T-cell (primary cell): ENCODE data around the gene RUFY2. TPM values are rescaled to one million over a fixed set of nuclear protein-coding genes. Genes with fewer than 3 reads are reported as not detected.
"Not testable (repeated sequence)": the region's sequence is repeated elsewhere in the genome, so short reads cannot be mapped to it uniquely, and the experiment has no call there.

Experiments used
- ATAC-seq, 4 experiments: fragments of 200-7000 bp in 3 of 4; fragments of 150-1000 bp in 1 of 4; cut with Tn5 transposase; replicated peaks in 1 of 4; 1 replicate in 3 of 4; 2 replicates in 1 of 4; pipeline ENCODE4 v1.10.0; 2021; ENCODE audit warnings: moderate library complexity in 3 of 4, mild to moderate bottlenecking in 2 of 4, moderate number of reproducible peaks in 1 of 4
- CTCF ChIA-PET, 2 donors: fragments of 300-600 bp; sonication (Branson Sonifier 250); formaldehyde crosslinking; loops; one replicate each; lab custom pipeline; 2022; ENCODE audit warnings: antibody characterized with exemption in 2 of 2; lab: Charles Lee
- POLR2A ChIA-PET, 2 donors: fragments of 300-600 bp; sonication (Branson Sonifier 250); formaldehyde crosslinking; loops; one replicate each; lab custom pipeline; 2022; ENCODE audit warnings: antibody characterized with exemption in 2 of 2; lab: Charles Lee
- DNase-seq, 35 experiments: peaks; one replicate each; pipeline versions ENCODE4 v3.0.0 to v3.0.0-alpha.2; 2013 to 2023
- H3K27ac ChIP-seq: one replicate; pipeline ENCODE4 v1.5.1; 2013; ENCODE audit warnings: low read length
- H3K27me3 ChIP-seq, 2 experiments: replicated peaks in 1 of 2; 1 replicate in 1 of 2; 2 replicates in 1 of 2; pipeline versions ENCODE4 v1.6.1 to v1.7.0; 2013; ENCODE audit warnings: low read length in 1 of 2, mixed read lengths in 1 of 2; ENCODE audit not compliant: control insufficient read depth in 2 of 2, insufficient read depth in 2 of 2; ENCODE audit errors: extremely low read depth in 1 of 2
- H3K36me3 ChIP-seq, 2 donors: 1 replicate in 1 of 2; 2 replicates in 1 of 2; pipeline versions ENCODE4 v1.6.1 to v1.7.0; 2013; ENCODE audit warnings: low read length in 1 of 2; ENCODE audit not compliant: control insufficient read depth in 2 of 2, insufficient read depth in 1 of 2; ENCODE audit errors: extremely low read depth in 1 of 2
- H3K4me1 ChIP-seq, 2 experiments: 1 replicate in 1 of 2; 2 replicates in 1 of 2; pipeline versions ENCODE4 v1.6.1 to v1.7.0; 2013; ENCODE audit warnings: low read length in 2 of 2, mixed read lengths in 1 of 2; ENCODE audit not compliant: insufficient read depth in 2 of 2, control insufficient read depth in 1 of 2; ENCODE audit errors: extremely low read depth in 1 of 2
- H3K4me3 ChIP-seq, 2 donors: 1 replicate in 1 of 2; 2 replicates in 1 of 2; pipeline versions ENCODE4 v1.5.1 to v1.7.0; 2013; ENCODE audit warnings: mild to moderate bottlenecking in 2 of 2, low read length in 1 of 2, moderate library complexity in 1 of 2; ENCODE audit not compliant: control insufficient read depth in 1 of 2; ENCODE audit errors: extremely low read depth in 1 of 2
- H3K9me3 ChIP-seq: 2 replicates; pipeline ENCODE4 v1.7.0; 2013
- H3K27ac Mint-ChIP-seq, 2 donors: one replicate each; pipeline ENCODE4 v1.8.0; 2020 to 2021; ENCODE audit warnings: mild to moderate bottlenecking in 2 of 2, mixed read lengths in 2 of 2
- H3K27me3 Mint-ChIP-seq, 2 donors: one replicate each; pipeline ENCODE4 v1.8.0; 2021 to 2022; ENCODE audit warnings: mixed read lengths in 2 of 2
- H3K36me3 Mint-ChIP-seq: one replicate; pipeline ENCODE4 v1.8.0; 2021; ENCODE audit warnings: mixed read lengths
- H3K4me1 Mint-ChIP-seq, 3 donors: one replicate each; pipeline ENCODE4 v1.8.0; 2020 to 2022; ENCODE audit warnings: mixed read lengths in 3 of 3, mild to moderate bottlenecking in 1 of 3
- H3K4me3 Mint-ChIP-seq, 3 donors: one replicate each; pipeline ENCODE4 v1.8.0; 2020 to 2022; ENCODE audit warnings: mild to moderate bottlenecking in 3 of 3, mixed read lengths in 3 of 3, moderate library complexity in 3 of 3
- H3K9me3 Mint-ChIP-seq, 3 donors: one replicate each; pipeline ENCODE4 v1.8.0; 2020 to 2022; ENCODE audit warnings: mixed read lengths in 3 of 3
- WGBS: methylation state at CpG from one replicate; pipeline ENCODE4 v1.1.5; 2013; ENCODE audit warnings: missing lambda C conversion rate; ENCODE audit not compliant: insufficient coverage; 5-methylcytosine and 5-hydroxymethylcytosine counted together
- total RNA-seq, 35 experiments: library from RNA in 6 of 35; stranded (reverse) in 6 of 35; fragments of 120-200 nt in 1 of 35; gene quantifications; one replicate each; pipeline versions ENCODE4 v1.2.1 to v1.2.4 and lab custom pipeline; 2013 to 2026

RUFY2 gene, protein sequence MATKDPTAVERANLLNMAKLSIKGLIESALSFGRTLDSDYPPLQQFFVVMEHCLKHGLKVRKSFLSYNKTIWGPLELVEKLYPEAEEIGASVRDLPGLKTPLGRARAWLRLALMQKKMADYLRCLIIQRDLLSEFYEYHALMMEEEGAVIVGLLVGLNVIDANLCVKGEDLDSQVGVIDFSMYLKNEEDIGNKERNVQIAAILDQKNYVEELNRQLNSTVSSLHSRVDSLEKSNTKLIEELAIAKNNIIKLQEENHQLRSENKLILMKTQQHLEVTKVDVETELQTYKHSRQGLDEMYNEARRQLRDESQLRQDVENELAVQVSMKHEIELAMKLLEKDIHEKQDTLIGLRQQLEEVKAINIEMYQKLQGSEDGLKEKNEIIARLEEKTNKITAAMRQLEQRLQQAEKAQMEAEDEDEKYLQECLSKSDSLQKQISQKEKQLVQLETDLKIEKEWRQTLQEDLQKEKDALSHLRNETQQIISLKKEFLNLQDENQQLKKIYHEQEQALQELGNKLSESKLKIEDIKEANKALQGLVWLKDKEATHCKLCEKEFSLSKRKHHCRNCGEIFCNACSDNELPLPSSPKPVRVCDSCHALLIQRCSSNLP
- total RNA-seq (10 to 100 TPM; 15.2 to 25.7 (median 20.3) TPM), total RNA-seq (lab: John Stamatoyannopoulos, UW) (10.9 to 41.6 (median 18.9) reads per million in 29 experiments)
- 21.6 TPM for total RNA-seq (2013)

- peaks cover 8 to 10% of the 10 kb centered on the region in 2 experiments for H3K4me1 ChIP-seq
- ATAC-seq (peak; percentile 95 to 97 (median 96)), DNase-seq (peak; percentile 43 to 85 (median 66))
- H3K36me3 ChIP-seq, result no peaks in the 10 kb centered on the region
- H3K36me3 Mint-ChIP-seq, result no peaks in the 10 kb centered on the region
- WGBS, result under 1% methylated on average over 76 of the region's 79 CpGs
- ChIA-PET POLR2A (interaction anchor here in 1 of 2 donors (0.6 kb wide), 2 partner anchors 445 to 549 kb away, joined by 3 to 5 read pairs; partner anchors contain the start of gene DDX21), CTCF (interaction anchor here (0.6 to 0.7 kb wide), 5 partner anchors 8 to 522 kb away, joined by 3 to 4 read pairs (median 3); no protein-coding TSS in a partner anchor)
- peak within 1 kb of the TSS; percentile 61 to 82 for H3K27ac Mint-ChIP-seq
- H3K27ac ChIP-seq, result peak within 1 kb of the TSS; percentile 26
- H3K4me1 Mint-ChIP-seq, result peaks cover 18 to 25% (median 23%) of the 10 kb centered on the region in 3 donors
- H3K9me3 ChIP-seq, result no peaks in the 10 kb centered on the region
- H3K4me3 Mint-ChIP-seq, result peak within 1 kb of the TSS; percentile 86 to 90 (median 87)
- no peaks in the 10 kb centered on the region for H3K27me3 Mint-ChIP-seq
- H3K27me3 ChIP-seq, result no peaks in the 10 kb centered on the region
- H3K4me3 ChIP-seq, result peak within 1 kb of the TSS; percentile 89 to 98
- H3K9me3 Mint-ChIP-seq, result no peaks in the 10 kb centered on the region
Observed at GRCh38 chr10:68406815-68407548, at the start of gene RUFY2. TSS of gene RUFY2 (minus strand) at chr10:68407277. CDS start at chr10:68407189, 88 bp downstream.

DNA sequence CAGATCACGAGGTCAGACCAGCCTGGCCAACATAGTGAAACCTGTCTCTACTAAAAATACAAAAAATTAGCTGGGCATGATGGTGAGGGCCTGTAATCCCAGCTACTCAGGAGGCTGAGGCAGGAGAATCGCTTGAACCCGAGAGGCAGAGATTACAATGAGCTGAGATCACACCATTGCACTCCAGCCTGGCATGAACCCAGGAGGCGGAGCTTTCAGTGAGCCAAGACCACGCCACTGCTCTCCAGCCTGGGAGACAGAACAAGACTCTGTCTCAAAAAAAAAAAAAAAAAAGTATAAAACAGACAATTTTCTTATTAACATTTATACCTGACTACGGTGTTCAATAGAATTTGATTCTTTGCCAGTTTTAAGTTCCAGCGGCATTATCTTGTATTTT is 42.6 kb upstream of the RUFY2 start:
- WGBS, result 100% methylated on average over 1 of the region's 7 CpGs
- H3K4me3 ChIP-seq, H3K27ac ChIP-seq, H3K27ac Mint-ChIP-seq, POLR2A ChIA-PET, H3K27me3 Mint-ChIP-seq, H3K9me3 ChIP-seq, H3K4me1 ChIP-seq, H3K36me3 Mint-ChIP-seq, H3K4me3 Mint-ChIP-seq, H3K36me3 ChIP-seq, H3K9me3 Mint-ChIP-seq, H3K27me3 ChIP-seq, H3K4me1 Mint-ChIP-seq, DNase-seq, ATAC-seq: not testable (repeated sequence)
- CTCF ChIA-PET, result interaction anchor here in 1 of 2 donors (0.6 kb wide), 1 partner anchor 74 kb away, joined by 5 read pairs; no protein-coding TSS in a partner anchor

DNA sequence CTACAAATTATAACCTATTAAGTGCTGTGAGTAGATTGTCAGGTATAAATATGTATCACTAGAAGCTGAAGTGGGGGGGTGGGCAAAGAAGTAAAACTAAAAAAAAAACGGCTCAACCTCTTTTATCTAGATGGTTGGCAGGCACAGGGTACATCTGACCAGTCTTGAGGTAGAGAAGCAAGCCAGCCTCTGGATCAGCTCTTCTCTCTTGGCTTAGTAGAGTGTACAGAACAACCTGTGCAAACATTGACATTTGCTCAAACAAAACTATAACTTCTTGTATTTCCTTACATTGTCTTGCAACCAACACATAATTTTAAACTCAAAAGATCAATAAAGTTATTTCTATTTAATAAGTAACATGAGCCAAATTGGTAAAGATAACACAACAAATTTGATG is 39.1 kb upstream of the RUFY2 start:
- Mint-ChIP-seq H3K9me3 (no peaks in the 10 kb centered on the region), H3K27ac (no peak overlapping the region), H3K27me3 (no peaks in the 10 kb centered on the region), H3K4me3 (no peak overlapping the region), H3K36me3 (peaks cover 4% of the 10 kb centered on the region), H3K4me1 (no peaks in the 10 kb centered on the region)
- H3K27ac ChIP-seq, result no peak overlapping the region
- WGBS, result 100% methylated on average over 1 of the region's 1 CpG
- POLR2A ChIA-PET, result interaction anchor here in 1 of 2 donors (0.5 to 0.6 kb wide), 2 partner anchors 15 to 266 kb away, joined by 4 to 12 read pairs; no protein-coding TSS in a partner anchor
- H3K4me3 ChIP-seq, result no peak overlapping the region
- ATAC-seq (no peak), DNase-seq (no peak)
- H3K9me3 ChIP-seq, result no peaks in the 10 kb centered on the region
- H3K4me1 ChIP-seq, result no peaks in the 10 kb centered on the region
- peaks cover 0 to 4% of the 10 kb centered on the region in 2 donors for H3K36me3 ChIP-seq
- CTCF ChIA-PET, result interaction anchor here in 1 of 2 donors (0.6 kb wide), 1 partner anchor 1776 kb away, joined by 3 read pairs; no protein-coding TSS in a partner anchor
- H3K27me3 ChIP-seq, result no peaks in the 10 kb centered on the region

GRCh38 chr10:68442971-68443370 is 35.9 kb upstream of the RUFY2 start:
- no peaks in the 10 kb centered on the region for H3K9me3 ChIP-seq
- DNase-seq (no peak), ATAC-seq (no peak)
- Mint-ChIP-seq H3K27ac (no peak overlapping the region), H3K36me3 (no peaks in the 10 kb centered on the region), H3K27me3 (no peaks in the 10 kb centered on the region), H3K9me3 (no peaks in the 10 kb centered on the region), H3K4me1 (no peaks in the 10 kb centered on the region), H3K4me3 (no peak overlapping the region)
- no peak overlapping the region for H3K4me3 ChIP-seq
- no peaks in the 10 kb centered on the region for H3K27me3 ChIP-seq
- POLR2A ChIA-PET, result no interaction called here
- CTCF ChIA-PET, result no interaction called here
- no peaks in the 10 kb centered on the region for H3K4me1 ChIP-seq
- no peaks in the 10 kb centered on the region for H3K36me3 ChIP-seq
- 100% methylated on average over 2 of the region's 2 CpGs for WGBS
- H3K27ac ChIP-seq, result no peak overlapping the region

DNA sequence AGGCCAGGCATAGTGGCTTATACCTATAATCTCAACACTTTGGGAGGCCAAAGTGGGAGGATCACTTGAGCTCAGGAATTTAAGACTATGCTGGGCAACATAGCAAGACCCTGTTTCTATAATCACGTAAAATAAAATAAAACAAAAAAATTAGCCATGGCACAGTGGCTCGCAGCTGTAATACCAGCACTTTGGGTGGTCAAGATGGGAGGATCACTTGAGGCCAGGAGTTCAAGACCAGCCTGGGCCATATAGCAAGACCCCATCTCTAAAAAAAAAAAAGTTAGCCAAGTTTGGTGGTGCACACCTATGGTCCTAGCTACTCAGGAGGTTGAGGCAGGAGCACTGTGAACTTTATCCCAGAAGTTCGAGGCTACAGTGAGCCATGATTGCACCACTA is 33.8 kb upstream of the RUFY2 start:
- Histone ChIP-seq H3K27ac (no peak overlapping the region), H3K9me3 (no peaks in the 10 kb centered on the region), H3K4me1 (no peaks in the 10 kb centered on the region), H3K27me3 (no peaks in the 10 kb centered on the region), H3K4me3 (no peak overlapping the region), H3K36me3 (no peaks in the 10 kb centered on the region)
- no peak for ATAC-seq
- H3K4me3 Mint-ChIP-seq, result no peak overlapping the region
- 100% methylated on average over 1 of the region's 3 CpGs for WGBS
- ChIA-PET POLR2A (interaction anchor here in 1 of 2 donors (0.6 kb wide), 1 partner anchor 28 kb away, joined by 3 read pairs; no protein-coding TSS in a partner anchor), CTCF (no interaction called here)
- H3K27me3 Mint-ChIP-seq, result no peaks in the 10 kb centered on the region
- no peaks in the 10 kb centered on the region for H3K9me3 Mint-ChIP-seq
- DNase-seq, result no peak
- H3K4me1 Mint-ChIP-seq, result no peaks in the 10 kb centered on the region
- H3K36me3 Mint-ChIP-seq, result peaks cover 10% of the 10 kb centered on the region
- H3K27ac Mint-ChIP-seq, result no peak overlapping the region

DNA sequence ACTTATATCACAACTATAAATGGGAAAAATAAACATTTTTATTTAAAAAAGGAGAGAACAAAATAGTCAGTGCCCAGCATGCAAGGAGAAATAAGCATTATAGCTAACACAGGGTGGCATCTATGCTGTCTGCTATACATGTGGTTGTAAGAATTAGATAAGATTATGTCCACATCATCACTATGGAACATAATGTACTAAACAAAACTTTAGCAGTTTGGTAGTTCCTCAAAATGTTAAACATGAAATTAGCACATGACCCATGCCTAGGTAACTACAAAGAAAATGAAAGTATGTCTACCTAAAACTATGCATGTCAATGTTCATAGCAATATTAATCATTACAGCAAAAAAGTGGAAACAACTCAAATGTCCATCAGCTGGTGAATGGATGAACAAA is 28.7 kb upstream of the RUFY2 start:
- Histone ChIP-seq H3K36me3 (no peaks in the 10 kb centered on the region), H3K27me3 (no peaks in the 10 kb centered on the region), H3K9me3 (no peaks in the 10 kb centered on the region), H3K4me1 (no peaks in the 10 kb centered on the region), H3K4me3 (no peak overlapping the region), H3K27ac (no peak overlapping the region)
- DNase-seq (no peak), ATAC-seq (no peak)
- ChIA-PET CTCF (no interaction called here), POLR2A (no interaction called here)
- Mint-ChIP-seq H3K4me3 (no peak overlapping the region), H3K36me3 (peaks cover 10% of the 10 kb centered on the region), H3K27ac (no peak overlapping the region), H3K9me3 (no peaks in the 10 kb centered on the region), H3K27me3 (no peaks in the 10 kb centered on the region), H3K4me1 (no peaks in the 10 kb centered on the region)
